Panc1 (cell line): ENCODE data around the gene THRSP. TPM values are rescaled to one million over a fixed set of nuclear protein-coding genes. Genes with fewer than 3 reads are reported as not detected.

ENCODE experiments used
- ATAC-seq: fragments of 200-7000 bp; cut with Tn5 transposase; 2 replicates; pipeline ENCODE4 v1.9.1; 2020; ENCODE audit warnings: mild to moderate bottlenecking, moderate library complexity
- BruUV-seq: library from RNA; stranded (reverse); fragments of 400-500 nt; replicated peaks from 2 replicates; lab custom pipeline; 2021; lab: Mats Ljungman, UMichigan
- CTCF ChIA-PET: fragments of 300-600 bp; sonication (Branson Sonifier 250); formaldehyde crosslinking; loops from one replicate; lab custom pipeline; 2022; ENCODE audit warnings: antibody characterized with exemption; lab: Charles Lee
- POLR2A ChIA-PET: fragments of 300-600 bp; sonication (Branson Sonifier 250); formaldehyde crosslinking; loops from one replicate; lab custom pipeline; 2022; ENCODE audit warnings: antibody characterized with exemption; lab: Charles Lee
- DNase-seq: peaks from one replicate; pipeline ENCODE4 v3.0.0-alpha.2; 2010; ENCODE audit warnings: low read depth, low spot score
- H3K27ac ChIP-seq: 2 replicates; pipeline ENCODE4 v1.5.1; 2011; ENCODE audit warnings: mild to moderate bottlenecking, low read length, inconsistent platforms
- H3K27me3 ChIP-seq: fragments of 200-500 bp; sonication (Bioruptor generic); 2 replicates; pipeline ENCODE4 v1.6.0; 2014; ENCODE audit warnings: low read length, inconsistent platforms; ENCODE audit not compliant: control insufficient read depth, insufficient read depth
- H3K36me3 ChIP-seq: fragments of 200-500 bp; sonication (Bioruptor generic); 2 replicates; pipeline ENCODE4 v1.5.1; 2014; ENCODE audit warnings: inconsistent platforms, mild to moderate bottlenecking, low read length, moderate library complexity; ENCODE audit not compliant: control insufficient read depth, insufficient read depth
- H3K4me1 ChIP-seq: 2 replicates; pipeline ENCODE4 v1.5.1; 2011; ENCODE audit warnings: inconsistent platforms, mild to moderate bottlenecking, low read length, moderate library complexity; ENCODE audit not compliant: control insufficient read depth, insufficient read depth
- H3K4me3 ChIP-seq, 2 experiments: 2 replicates each; pipeline ENCODE4 v1.5.1; 2011 to 2012; ENCODE audit warnings: low read depth in 2 of 2, low read length in 2 of 2, mild to moderate bottlenecking in 2 of 2, inconsistent platforms in 1 of 2, moderate library complexity in 1 of 2
- H3K9me3 ChIP-seq: fragments of 200-500 bp; sonication (Bioruptor generic); 2 replicates; pipeline ENCODE4 v1.5.1; 2014; ENCODE audit warnings: low read depth, mild to moderate bottlenecking, inconsistent platforms, low read length, moderate library complexity; ENCODE audit not compliant: control insufficient read depth, insufficient read depth
- CTCF ChIP-seq: fragments of 450-650 bp; IDR thresholded peaks from 2 replicates; pipeline ENCODE4 v1.5.1; 2017; ENCODE audit warnings: mild to moderate bottlenecking
- POLR2AphosphoS5 ChIP-seq: IDR thresholded peaks from 2 replicates; pipeline ENCODE4 v1.6.1; 2012; ENCODE audit warnings: mild to moderate bottlenecking, low read depth, low read length, moderate library complexity
- REST ChIP-seq, 2 experiments: IDR thresholded peaks; 2 replicates each; pipeline ENCODE4 v1.6.1; 2011 to 2012; ENCODE audit warnings: low read depth in 2 of 2, control low read depth in 1 of 2, low read length in 1 of 2, mild to moderate bottlenecking in 1 of 2, moderate library complexity in 1 of 2; ENCODE audit not compliant: insufficient read depth in 1 of 2
- SIN3A ChIP-seq: IDR thresholded peaks from 2 replicates; pipeline ENCODE4 v1.6.1; 2012; ENCODE audit warnings: low read depth, mild to moderate bottlenecking, low read length, moderate library complexity, borderline replicate concordance; ENCODE audit not compliant: insufficient read depth
- TCF7L2 ChIP-seq: IDR thresholded peaks from 2 replicates; pipeline ENCODE4 v1.6.1; 2011; ENCODE audit warnings: mild to moderate bottlenecking, low read depth, low read length, inconsistent platforms
- in situ Hi-C: cut with HindIII; loops from 2 replicates; pipeline ENCODE4 v1.10.0; 2016; ENCODE audit warnings: low sequenced_read_pairs, low pct_unique_long_range_greater_than_20kb
- intact Hi-C: fragments of 100-400 bp; cut with micrococcal nuclease; formaldehyde crosslinking; loops from one replicate; pipeline ENCODE4 v1.10.0; 2022; ENCODE audit not compliant: unreplicated experiment
- total RNA-seq: library from RNA; stranded (reverse); gene quantifications from one replicate; pipeline ENCODE4 v1.2.1, GENCODE V29; 2021; ENCODE audit not compliant: unreplicated experiment

THRSP gene
- total RNA-seq, 1 experiment from 2014 or later: not detected

GRCh38 chr11:78044706-78045105 lies 19.0 kb upstream of the THRSP start:
- ChIA-PET POLR2A (no interaction called here), CTCF (interaction anchor here (0.9 kb wide), 1 partner anchor 36 kb away, joined by 3 read pairs; no protein-coding TSS in a partner anchor)
- H3K36me3 ChIP-seq: no peaks in the 10 kb centered on the region
- intact Hi-C loops (loop anchor here (5.0 kb wide), 1 partner anchor 222 kb away; the partner anchor contains the start of genes AAMDC and RSF1), in situ Hi-C loops (no loop called here)
- no peaks in the 10 kb centered on the region for H3K27me3 ChIP-seq
- no peaks in the 10 kb centered on the region for H3K9me3 ChIP-seq
- no peak for ATAC-seq
- no peak overlapping the region for H3K27ac ChIP-seq
- BruUV-seq: no TSS peak
- no peak overlapping the region for H3K4me3 ChIP-seq
- H3K4me1 ChIP-seq: peaks cover 13% of the 10 kb centered on the region
- no peak for TF ChIP-seq POLR2AphosphoS5
- TF ChIP-seq SIN3A: no peak
- TF ChIP-seq REST (IDR thresholded peaks at IDR 0.05; ENCODE audit: insufficient read depth in 1 of 2, low read depth in 2 of 2, low read length in 1 of 2): no peak
- no peak for TF ChIP-seq TCF7L2
- TF ChIP-seq CTCF: no peak
- DNase-seq: no peak

GRCh38 chr11:78045851-78046485 lies 17.7 kb upstream of the THRSP start:
- no TSS peak for BruUV-seq
- intact Hi-C loops: loop anchor here (5.0 kb wide), 1 partner anchor 224 kb away; the partner anchor contains the start of genes AAMDC and RSF1
- ChIA-PET POLR2A (no interaction called here), CTCF (interaction anchor here (0.5 to 1.5 kb wide), 5 partner anchors 11 to 704 kb away, joined by 3 to 11 read pairs (median 3); no protein-coding TSS in a partner anchor)
- Histone ChIP-seq H3K4me3 (peak overlapping the region; percentile 41 to 73), H3K9me3 (no peaks in the 10 kb centered on the region), H3K27ac (peak overlapping the region; percentile 79; the same call in 1 of the 2 replicates), H3K36me3 (no peaks in the 10 kb centered on the region), H3K27me3 (no peaks in the 10 kb centered on the region), H3K4me1 (peaks cover 5% of the 10 kb centered on the region; the same call in 1 of the 2 replicates)
- peak; percentile 96 for ATAC-seq
- in situ Hi-C loops: no loop called here
- TF ChIP-seq POLR2AphosphoS5: peak; percentile 49; the same call in 1 of the 2 replicates
- peak; percentile 100 for TF ChIP-seq CTCF
- no peak for TF ChIP-seq REST (IDR thresholded peaks at IDR 0.05; ENCODE audit: insufficient read depth in 1 of 2, low read depth in 2 of 2, low read length in 1 of 2)
- TF ChIP-seq SIN3A: no peak
- TF ChIP-seq TCF7L2: no peak
- no peak for DNase-seq
